ENCODE results near the gene C1orf141. TPM values are rescaled to one million over a fixed set of nuclear protein-coding genes. Genes with fewer than 3 reads are reported as not detected.

C1orf141 gene
- total and polyA plus RNA-seq, 2 of the 8 experiments (the other 6 are each of a cell fraction or from before 2014, with no cell fraction given), result not detected

GRCh38 chr1:67062412-67062811 lies 72.4 kb downstream of the C1orf141 start:
- Histone ChIP-seq H3K14ac (ENCODE audit: insufficient read length) (no peak overlapping the region), H2BK120ac (replicated peaks; ENCODE audit: low read depth, low read length) (no peak overlapping the region), H2BK20ac (ENCODE audit: low read length) (no peak overlapping the region), H3K36me3 (ENCODE audit: control insufficient read depth in 2 of 4, insufficient read depth in 4 of 4, low read length in 3 of 4) (no peaks in the 10 kb centered on the region), H3K79me1 (ENCODE audit: low read depth, low read length) (no peaks in the 10 kb centered on the region), H2AFZ (ENCODE audit: low read length) (no peak overlapping the region), H3K56ac (replicated peaks; ENCODE audit: insufficient read length, low read depth, low read length) (no peak overlapping the region), H3K9ac (replicated peaks in 1 of 4; ENCODE audit: extremely low read depth in 1 of 4, low read depth in 3 of 4, low read length in 3 of 4) (no peak overlapping the region), H2AK5ac (ENCODE audit: low read depth, low read length) (no peak overlapping the region), H3K79me2 (ENCODE audit: control insufficient read depth in 1 of 2, insufficient read depth in 2 of 2, low read length in 2 of 2) (no peaks in the 10 kb centered on the region), H4K20me1 (replicated peaks in 1 of 2; ENCODE audit: control insufficient read depth in 1 of 2, insufficient read depth in 2 of 2, low read length in 2 of 2) (no peaks in the 10 kb centered on the region), H3K4me1 (replicated peaks in 1 of 4; ENCODE audit: control insufficient read depth in 3 of 4, insufficient read depth in 4 of 4, low read length in 3 of 4) (peaks cover 0 to 5% (median 0%) of the 10 kb centered on the region in 4 experiments; a peak in 3 of 7 replicates), H3K4me2 (ENCODE audit: insufficient read depth in 1 of 2, low read depth in 2 of 2, low read length in 2 of 2) (no peak overlapping the region), H4K8ac (ENCODE audit: extremely low read depth, insufficient read depth, low read length) (no peak overlapping the region), H3K27me3 (replicated peaks in 1 of 4; ENCODE audit: control insufficient read depth in 3 of 4, extremely low read depth in 1 of 4, insufficient read depth in 3 of 4, low read length in 3 of 4) (no peaks in the 10 kb centered on the region), H3K23me2 (ENCODE audit: low read depth, low read length) (no peaks in the 10 kb centered on the region), H2BK12ac (ENCODE audit: low read depth, low read length) (no peak overlapping the region), H4K5ac (ENCODE audit: insufficient read length, low read depth, low read length) (no peak overlapping the region), H3K4me3 (ENCODE audit: extremely low read depth in 1 of 4, insufficient read depth in 2 of 4, low read depth in 3 of 4, low read length in 4 of 4) (no peak overlapping the region), H2BK5ac (ENCODE audit: low read depth, low read length) (no peak overlapping the region), H3K18ac (ENCODE audit: extremely low read depth, low read length) (no peak overlapping the region), H4K91ac (replicated peaks; ENCODE audit: insufficient read length, low read length) (no peak overlapping the region), H3K9me3 (ENCODE audit: insufficient read depth in 2 of 2, low read depth in 1 of 2, low read length in 1 of 2) (peaks cover 2% of the 10 kb centered on the region in 2 experiments), H3K27ac (ENCODE audit: low read depth, low read length) (no peak overlapping the region), H3K23ac (ENCODE audit: insufficient read length) (no peak overlapping the region), H3K4ac (replicated peaks; ENCODE audit: insufficient read length, low read depth, low read length) (no peak overlapping the region), H2BK15ac (ENCODE audit: low read length) (no peak overlapping the region)
- CTCF ChIA-PET (ENCODE audit: partially characterized antibody), result interaction anchor here (1.4 kb wide), 1 partner anchor 67 kb away, joined by 4 read pairs; no protein-coding TSS in a partner anchor
- no peak for FAIRE-seq
- POLR2A ChIA-PET (ENCODE audit: partially characterized antibody), result no interaction called here
- 100% methylated on average over 1 of the region's 1 CpG; no CpG with 5 or more reads in 1 of the 2 experiments for WGBS, 2 experiments (ENCODE audit: extremely low coverage in 1 of 2, insufficient coverage in 1 of 2, insufficient read length in 1 of 2, insufficient replicate concordance in 2 of 2, low coverage in 1 of 2, low lambda C conversion rate in 2 of 2, missing lambda C conversion rate in 1 of 2)
- DNase-seq (ENCODE audit: low read depth in 1 of 2, low spot score in 2 of 2), result no peak
- no peak for TF ChIP-seq SIX5 (IDR thresholded peaks at IDR 0.05; ENCODE audit: low read depth, low read length)
- no peak for TF ChIP-seq ASH2L (IDR thresholded peaks at IDR 0.05; ENCODE audit: low read length)
- no peak for TF ChIP-seq SRF (IDR thresholded peaks at IDR 0.05; ENCODE audit: low read depth, low read length)
- TF ChIP-seq CBX5 (IDR thresholded peaks at IDR 0.05; ENCODE audit: low read depth, low read length), result no peak
- no peak for TF ChIP-seq KDM4A (IDR thresholded peaks at IDR 0.05; ENCODE audit: low read depth, low read length, severe bottlenecking)
- no peak for TF ChIP-seq SP2 (IDR thresholded peaks at IDR 0.05; ENCODE audit: low read length)
- TF ChIP-seq PHF8 (conservative IDR thresholded peaks at IDR 0.05; ENCODE audit: low read depth, low read length), result no peak
- TF ChIP-seq BRCA1 (IDR thresholded peaks at IDR 0.05; ENCODE audit: low read depth, low read length), result no peak
- TF ChIP-seq KDM5A (IDR thresholded peaks at IDR 0.05; ENCODE audit: low read length), result no peak
- TF ChIP-seq TCF12 (IDR thresholded peaks at IDR 0.05; ENCODE audit: low read depth, low read length), result no peak
- no peak for TF ChIP-seq CTBP2 (IDR thresholded peaks at IDR 0.05; ENCODE audit: borderline replicate concordance, insufficient read depth, insufficient read length, low read length)
- no peak for TF ChIP-seq JUN (IDR thresholded peaks at IDR 0.05; ENCODE audit: low read depth, low read length)
- no peak for TF ChIP-seq NRF1 (IDR thresholded peaks at IDR 0.05; ENCODE audit: low read depth, low read length)
- no peak for TF ChIP-seq MAX (IDR thresholded peaks at IDR 0.05)

All from H1 (cell line).